GM12878 (cell line): ENCODE results near the gene RAB35. TPM values are rescaled to one million over a fixed set of nuclear protein-coding genes. Genes with fewer than 3 reads are reported as not detected.
A peak's percentile ranks its signal among the peaks of the same experiment; 100 is the strongest.

Source experiments
- ATAC-seq: fragments of 200-7000 bp; cut with Tn5 transposase; 3 replicates; pipeline ENCODE4 v1.9.1; 2020; ENCODE audit warnings: mild to moderate bottlenecking, moderate library complexity
- BruUV-seq: library from RNA; stranded (reverse); fragments of 400-500 nt; replicated peaks from 2 replicates; lab custom pipeline; 2021; lab: Mats Ljungman, UMichigan
- CTCF ChIA-PET: fragments of 300-600 bp; sonication (Branson Sonifier 250); formaldehyde crosslinking; extraction: SDS; loops from one replicate; lab custom pipeline; 2021; ENCODE audit warnings: inconsistent platforms; lab: Yijun Ruan, JAX
- POLR2A ChIA-PET: fragments of 350-600 bp; formaldehyde crosslinking; extraction: SDS; loops from one replicate; lab custom pipeline; 2021; ENCODE audit warnings: inconsistent platforms; lab: Charles Lee
- RAD21 ChIA-PET: fragments of 300-600 bp; sonication (Branson Sonifier 250); formaldehyde crosslinking; loops from one replicate; lab custom pipeline; 2023; ENCODE audit warnings: antibody characterized with exemption; ENCODE audit not compliant: unreplicated experiment; lab: Charles Lee
- SMC1A ChIA-PET: fragments of 300-600 bp; sonication (Branson Sonifier 250); formaldehyde crosslinking; loops from one replicate; lab custom pipeline; 2023; ENCODE audit not compliant: unreplicated experiment, uncharacterized antibody; lab: Charles Lee
- DNase-seq: peaks from one replicate; pipeline ENCODE4 v3.0.0-alpha.2; 2011; ENCODE audit warnings: low read depth, low spot score
- FAIRE-seq: peaks from 3 replicates; lab custom pipeline; 2011; peaks lifted over from hg19 to GRCh38; lab: Jason Lieb, UNC
- H2AFZ ChIP-seq: 2 replicates; pipeline ENCODE4 v1.6.0; 2011; ENCODE audit warnings: low read depth, low read length, control low read depth; ENCODE audit not compliant: control insufficient read depth
- H3K27ac ChIP-seq: 2 replicates; pipeline ENCODE4 v1.5.1; 2011; ENCODE audit warnings: control low read depth; ENCODE audit not compliant: control insufficient read depth, insufficient read depth
- H3K27me3 ChIP-seq, 2 experiments: replicated peaks in 1 of 2; 2 replicates each; pipeline versions ENCODE4 v1.6.0 to v1.6.1; 2011; ENCODE audit warnings: low read length in 1 of 2; ENCODE audit not compliant: control insufficient read depth in 2 of 2, insufficient read depth in 2 of 2
- H3K36me3 ChIP-seq, 2 experiments: 2 replicates each; pipeline ENCODE4 v1.5.1; 2011; ENCODE audit warnings: low read length in 1 of 2; ENCODE audit not compliant: control insufficient read depth in 2 of 2, insufficient read depth in 2 of 2
- H3K4me1 ChIP-seq: 2 replicates; pipeline ENCODE4 v1.6.1; 2011; ENCODE audit warnings: mild to moderate bottlenecking, low read length, moderate library complexity, mixed read lengths; ENCODE audit not compliant: control insufficient read depth, insufficient read depth
- H3K4me2 ChIP-seq: 2 replicates; pipeline ENCODE4 v1.6.0; 2011; ENCODE audit warnings: control low read depth; ENCODE audit not compliant: control insufficient read depth, insufficient read depth
- H3K4me3 ChIP-seq: fragments of 200-600 bp; sonication (generic); 2 replicates; pipeline ENCODE4 v1.5.1; 2016
- H3K79me2 ChIP-seq: 2 replicates; pipeline ENCODE4 v1.6.0; 2011; ENCODE audit warnings: low read length; ENCODE audit not compliant: control insufficient read depth, insufficient read depth
- H3K9ac ChIP-seq: 2 replicates; pipeline ENCODE4 v1.8.0; 2011; ENCODE audit warnings: low read length, control low read depth, mixed read lengths; ENCODE audit not compliant: control insufficient read depth, insufficient read depth
- H3K9me3 ChIP-seq: replicated peaks from 3 replicates; pipeline ENCODE4 v1.5.1; 2011; ENCODE audit warnings: mild to moderate bottlenecking, low read length; ENCODE audit not compliant: control insufficient read depth, insufficient read depth
- H4K20me1 ChIP-seq: 2 replicates; pipeline ENCODE4 v1.6.0; 2011; ENCODE audit not compliant: control insufficient read depth, insufficient read depth
- ATF7 ChIP-seq: fragments of 450-650 bp; IDR thresholded peaks from 2 replicates; pipeline ENCODE4 v1.6.1; 2016; ENCODE audit warnings: low read depth, mild to moderate bottlenecking
- EED ChIP-seq: sonication (generic); IDR thresholded peaks from 2 replicates; pipeline ENCODE4 v1.6.1; 2016; ENCODE audit warnings: antibody characterized with exemption, low read depth
- HDGF ChIP-seq: fragments of 450-650 bp; IDR thresholded peaks from 2 replicates; pipeline ENCODE4 v1.6.1; 2016; ENCODE audit warnings: antibody characterized with exemption
- IRF3 ChIP-seq: fragments of 450-650 bp; IDR thresholded peaks from 2 replicates; pipeline ENCODE4 v1.6.1; 2014; ENCODE audit warnings: mild to moderate bottlenecking
- JUNB ChIP-seq: IDR thresholded peaks from 2 replicates; pipeline ENCODE4 v1.6.1; 2016; ENCODE audit warnings: antibody characterized with exemption, mild to moderate bottlenecking
- KDM1A ChIP-seq: fragments of 200-600 bp; sonication (generic); IDR thresholded peaks from 2 replicates; pipeline ENCODE4 v1.6.1; 2016; ENCODE audit warnings: borderline replicate concordance
- MYC ChIP-seq: IDR thresholded peaks from 2 replicates; pipeline ENCODE4 v1.6.1; 2011; ENCODE audit warnings: mild to moderate bottlenecking, low read length, moderate library complexity, inconsistent platforms; ENCODE audit not compliant: insufficient read depth, insufficient replicate concordance, insufficient read length, severe bottlenecking
- NR2C1 ChIP-seq: fragments of 450-650 bp; IDR thresholded peaks from 2 replicates; pipeline ENCODE4 v1.6.1; 2017; ENCODE audit warnings: antibody characterized with exemption, mild to moderate bottlenecking, moderate library complexity
- NR2C2 ChIP-seq: IDR thresholded peaks from 2 replicates; pipeline ENCODE4 v1.6.1; 2011; ENCODE audit warnings: borderline replicate concordance, low read depth; ENCODE audit not compliant: control insufficient read depth, insufficient read length
- POU2F2 ChIP-seq: IDR thresholded peaks from 3 replicates; pipeline ENCODE4 v1.6.1; 2011; ENCODE audit warnings: low read depth, mild to moderate bottlenecking, low read length, borderline replicate concordance
- TCF7 ChIP-seq: IDR thresholded peaks from 2 replicates; pipeline ENCODE4 v1.6.1; 2014; ENCODE audit warnings: antibody characterized with exemption, borderline replicate concordance
- WGBS: methylation state at CpG from one replicate; pipeline ENCODE4 v1.1.6; 2016; ENCODE audit warnings: low lambda C conversion rate; ENCODE audit not compliant: insufficient replicate concordance, insufficient coverage; ENCODE audit errors: missing lambda C conversion rate; 5-methylcytosine and 5-hydroxymethylcytosine counted together
- in situ Hi-C: fragments of 300-500 bp; cut with MboI; formaldehyde crosslinking; loops from 9 replicates; pipeline ENCODE4 v1.14.3; 2018; ENCODE audit warnings: mixed read lengths
- intact Hi-C: fragments of 100-400 bp; cut with micrococcal nuclease; formaldehyde crosslinking; loops from one replicate; pipeline ENCODE4 v1.14.2; 2022; ENCODE audit not compliant: unreplicated experiment
- polyA plus RNA-seq, 11 experiments: library from polyadenylated mRNA; depleted of rRNA in 4 of 11; unstranded in 6 of 11; stranded (reverse) in 5 of 11; fragments of >200 nt; fragmentation: Nextera tagmentation in 4 of 11; fragmentation: Illumina TruSeq in 1 of 11; extraction: Ambion mirVana in 4 of 11; extraction: Trizol in 1 of 11; gene quantifications; 1 replicate in 1 of 11; 2 replicates in 10 of 11; pipeline versions ENCODE4 v1.2.1 to v1.2.3, GENCODE V29; 2011 to 2016; ENCODE audit warnings: inconsistent platforms in 2 of 11, missing spikeins in 2 of 11, low read depth in 1 of 11
- total RNA-seq, 4 experiments: library from RNA; depleted of rRNA in 3 of 4; stranded (reverse); fragments of >200 nt in 3 of 4; fragmentation: Illumina TruSeq in 1 of 4; extraction: Trizol in 1 of 4; gene quantifications; 2 replicates each; pipeline versions ENCODE4 v1.2.1 to v1.2.3, GENCODE V29; 2013 to 2021
- TF ChIP-seq, protein P1 (sequence below): fragments of 450-650 bp; IDR thresholded peaks from 2 replicates; pipeline ENCODE4 v1.6.1; 2018; ENCODE audit warnings: mild to moderate bottlenecking, low read depth, moderate library complexity; ENCODE audit not compliant: partially characterized antibody
- TF ChIP-seq, protein P2 (sequence below): fragments of 450-650 bp; IDR thresholded peaks from 2 replicates; pipeline ENCODE4 v1.6.1; 2017; ENCODE audit warnings: low read depth, mild to moderate bottlenecking, moderate library complexity
- TF ChIP-seq, protein P3 (sequence below): IDR thresholded peaks from 2 replicates; pipeline ENCODE4 v1.6.1; 2011; ENCODE audit warnings: borderline replicate concordance, low read depth, mild to moderate bottlenecking, moderate library complexity, low read length; ENCODE audit not compliant: insufficient read depth, poor library complexity, severe bottlenecking

The RAB35 gene
- total and polyA plus RNA-seq, 10 of the 15 experiments (the other 5 are each of a cell fraction or from before 2014, with no cell fraction given), result 0.76 to 99.2 (median 43.8) TPM

DNA sequence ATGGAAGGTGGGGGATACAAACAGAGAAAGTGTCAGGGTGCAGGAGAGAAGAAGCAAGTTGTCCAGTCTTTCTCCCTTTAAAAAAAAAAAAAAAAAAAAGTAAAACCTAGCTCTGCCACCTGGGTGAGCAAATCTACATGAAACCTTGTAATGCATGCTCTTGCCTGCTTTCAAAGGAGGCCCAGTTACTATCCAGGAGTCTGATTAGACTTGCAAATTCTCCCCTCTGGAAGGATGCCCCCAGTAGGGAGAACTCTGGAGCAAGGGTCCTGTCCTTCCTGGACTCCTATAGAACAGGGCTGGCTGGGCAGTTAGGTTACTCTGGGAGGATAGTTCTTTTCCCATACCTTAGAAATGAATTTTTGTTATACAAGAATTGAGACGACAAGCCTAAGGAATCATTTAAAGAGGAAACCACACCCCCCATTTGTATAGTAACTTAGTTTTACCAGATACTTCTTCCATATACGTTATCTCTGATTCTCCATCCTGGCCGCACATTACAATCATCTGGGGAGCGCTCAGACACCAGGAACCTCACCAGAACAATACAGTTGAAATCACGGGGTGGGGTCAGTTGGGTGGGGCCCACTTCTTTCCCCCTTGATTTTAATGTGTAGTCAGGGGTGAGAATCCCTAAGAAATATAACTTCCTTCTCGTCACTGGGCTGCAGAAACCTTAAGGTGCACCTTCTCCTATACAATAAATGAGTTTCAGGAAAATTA lies 30.5 kb downstream of the RAB35 start:
- H3K9ac ChIP-seq, result peak overlapping the region; percentile 69
- ChIA-PET RAD21 (interaction anchor here (1.0 to 2.7 kb wide), 10 partner anchors 25 to 161 kb away, joined by 3 to 37 read pairs (median 6); partner anchors contain the start of genes BICDL1, RAB35 and RPLP0), SMC1A (interaction anchor here (0.6 to 2.5 kb wide), 8 partner anchors 26 to 150 kb away, joined by 3 to 20 read pairs (median 4); partner anchors contain the start of gene BICDL1), POLR2A (interaction anchor here (0.6 to 3.1 kb wide), 10 partner anchors 24 to 163 kb away, joined by 3 to 14 read pairs (median 4); partner anchors contain the start of genes BICDL1, RAB35 and RPLP0), CTCF (interaction anchor here (1.0 to 2.0 kb wide), 11 partner anchors 23 to 147 kb away, joined by 3 to 22 read pairs (median 5); partner anchors contain the start of genes BICDL1 and RPLP0)
- H3K27me3 ChIP-seq, result no peaks in the 10 kb centered on the region
- peaks cover 12% of the 10 kb centered on the region for H3K4me1 ChIP-seq
- H3K4me3 ChIP-seq, result no peak overlapping the region
- FAIRE-seq (no peak), ATAC-seq (no peak), DNase-seq (no peak)
- no TSS peak for BruUV-seq
- peak overlapping the region; percentile 96; the same call in 1 of the 2 replicates for H3K4me2 ChIP-seq
- intact Hi-C loops, result loop anchor here (2.0 to 10.0 kb wide), 4 partner anchors 25 to 151 kb away; partner anchors contain the start of gene BICDL1
- no peaks in the 10 kb centered on the region for H3K9me3 ChIP-seq
- H3K36me3 ChIP-seq, result no peaks in the 10 kb centered on the region
- no peaks in the 10 kb centered on the region for H3K79me2 ChIP-seq
- peak overlapping the region; percentile 65 for H3K27ac ChIP-seq
- H4K20me1 ChIP-seq, result no peaks in the 10 kb centered on the region; the same call in 1 of the 2 replicates
- peak overlapping the region; percentile 97; the same call in 1 of the 2 replicates for H2AFZ ChIP-seq
- WGBS, result 45% methylated on average over 6 of the region's 6 CpGs
- in situ Hi-C loops, result no loop called here
- TF ChIP-seq NR2C2 (no peak), IRF3 (no peak), POU2F2 (no peak), ATF7 (no peak), KDM1A (no peak), NR2C1 (no peak), MYC (no peak), HDGF (no peak), EED (no peak), TCF7 (no peak), JUNB (no peak)
- TF ChIP-seq, protein P1, sequence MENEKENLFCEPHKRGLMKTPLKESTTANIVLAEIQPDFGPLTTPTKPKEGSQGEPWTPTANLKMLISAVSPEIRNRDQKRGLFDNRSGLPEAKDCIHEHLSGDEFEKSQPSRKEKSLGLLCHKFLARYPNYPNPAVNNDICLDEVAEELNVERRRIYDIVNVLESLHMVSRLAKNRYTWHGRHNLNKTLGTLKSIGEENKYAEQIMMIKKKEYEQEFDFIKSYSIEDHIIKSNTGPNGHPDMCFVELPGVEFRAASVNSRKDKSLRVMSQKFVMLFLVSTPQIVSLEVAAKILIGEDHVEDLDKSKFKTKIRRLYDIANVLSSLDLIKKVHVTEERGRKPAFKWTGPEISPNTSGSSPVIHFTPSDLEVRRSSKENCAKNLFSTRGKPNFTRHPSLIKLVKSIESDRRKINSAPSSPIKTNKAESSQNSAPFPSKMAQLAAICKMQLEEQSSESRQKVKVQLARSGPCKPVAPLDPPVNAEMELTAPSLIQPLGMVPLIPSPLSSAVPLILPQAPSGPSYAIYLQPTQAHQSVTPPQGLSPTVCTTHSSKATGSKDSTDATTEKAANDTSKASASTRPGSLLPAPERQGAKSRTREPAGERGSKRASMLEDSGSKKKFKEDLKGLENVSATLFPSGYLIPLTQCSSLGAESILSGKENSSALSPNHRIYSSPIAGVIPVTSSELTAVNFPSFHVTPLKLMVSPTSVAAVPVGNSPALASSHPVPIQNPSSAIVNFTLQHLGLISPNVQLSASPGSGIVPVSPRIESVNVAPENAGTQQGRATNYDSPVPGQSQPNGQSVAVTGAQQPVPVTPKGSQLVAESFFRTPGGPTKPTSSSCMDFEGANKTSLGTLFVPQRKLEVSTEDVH, result no peak
- TF ChIP-seq, protein P2, sequence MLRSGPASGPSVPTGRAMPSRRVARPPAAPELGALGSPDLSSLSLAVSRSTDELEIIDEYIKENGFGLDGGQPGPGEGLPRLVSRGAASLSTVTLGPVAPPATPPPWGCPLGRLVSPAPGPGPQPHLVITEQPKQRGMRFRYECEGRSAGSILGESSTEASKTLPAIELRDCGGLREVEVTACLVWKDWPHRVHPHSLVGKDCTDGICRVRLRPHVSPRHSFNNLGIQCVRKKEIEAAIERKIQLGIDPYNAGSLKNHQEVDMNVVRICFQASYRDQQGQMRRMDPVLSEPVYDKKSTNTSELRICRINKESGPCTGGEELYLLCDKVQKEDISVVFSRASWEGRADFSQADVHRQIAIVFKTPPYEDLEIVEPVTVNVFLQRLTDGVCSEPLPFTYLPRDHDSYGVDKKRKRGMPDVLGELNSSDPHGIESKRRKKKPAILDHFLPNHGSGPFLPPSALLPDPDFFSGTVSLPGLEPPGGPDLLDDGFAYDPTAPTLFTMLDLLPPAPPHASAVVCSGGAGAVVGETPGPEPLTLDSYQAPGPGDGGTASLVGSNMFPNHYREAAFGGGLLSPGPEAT, result no peak
- TF ChIP-seq, protein P3, sequence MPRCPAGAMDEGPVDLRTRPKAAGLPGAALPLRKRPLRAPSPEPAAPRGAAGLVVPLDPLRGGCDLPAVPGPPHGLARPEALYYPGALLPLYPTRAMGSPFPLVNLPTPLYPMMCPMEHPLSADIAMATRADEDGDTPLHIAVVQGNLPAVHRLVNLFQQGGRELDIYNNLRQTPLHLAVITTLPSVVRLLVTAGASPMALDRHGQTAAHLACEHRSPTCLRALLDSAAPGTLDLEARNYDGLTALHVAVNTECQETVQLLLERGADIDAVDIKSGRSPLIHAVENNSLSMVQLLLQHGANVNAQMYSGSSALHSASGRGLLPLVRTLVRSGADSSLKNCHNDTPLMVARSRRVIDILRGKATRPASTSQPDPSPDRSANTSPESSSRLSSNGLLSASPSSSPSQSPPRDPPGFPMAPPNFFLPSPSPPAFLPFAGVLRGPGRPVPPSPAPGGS, result no peak
